SH-SY5Y (cell line): ENCODE data around the gene GRM2.

Experiments used
- GATA2 ChIP-seq: IDR thresholded peaks from 2 replicates; pipeline ENCODE4 v1.6.1; 2011; ENCODE audit warnings: mild to moderate bottlenecking, low read depth, low read length
- GATA3 ChIP-seq: IDR thresholded peaks from 2 replicates; pipeline ENCODE4 v1.6.1; 2011; ENCODE audit warnings: low read depth, mild to moderate bottlenecking, low read length, moderate library complexity

GRCh38 chr3:51676102-51676640 lies 30.7 kb upstream of the GRM2 start:
- TF ChIP-seq GATA2 (no peak), GATA3 (no peak)
